Activated CD4-positive, alpha-beta T cell treated with anti-CD3 and anti-CD28 coated beads, Interleukin-2, amount 50 U/mL, for 4 hours (primary cell): ENCODE measurements around the gene CXXC5.

Experiments
- DNase-seq, 2 experiments: peaks; one replicate each; pipeline ENCODE4 v3.0.0-alpha.2; 2020

Gene CXXC5

DNA sequence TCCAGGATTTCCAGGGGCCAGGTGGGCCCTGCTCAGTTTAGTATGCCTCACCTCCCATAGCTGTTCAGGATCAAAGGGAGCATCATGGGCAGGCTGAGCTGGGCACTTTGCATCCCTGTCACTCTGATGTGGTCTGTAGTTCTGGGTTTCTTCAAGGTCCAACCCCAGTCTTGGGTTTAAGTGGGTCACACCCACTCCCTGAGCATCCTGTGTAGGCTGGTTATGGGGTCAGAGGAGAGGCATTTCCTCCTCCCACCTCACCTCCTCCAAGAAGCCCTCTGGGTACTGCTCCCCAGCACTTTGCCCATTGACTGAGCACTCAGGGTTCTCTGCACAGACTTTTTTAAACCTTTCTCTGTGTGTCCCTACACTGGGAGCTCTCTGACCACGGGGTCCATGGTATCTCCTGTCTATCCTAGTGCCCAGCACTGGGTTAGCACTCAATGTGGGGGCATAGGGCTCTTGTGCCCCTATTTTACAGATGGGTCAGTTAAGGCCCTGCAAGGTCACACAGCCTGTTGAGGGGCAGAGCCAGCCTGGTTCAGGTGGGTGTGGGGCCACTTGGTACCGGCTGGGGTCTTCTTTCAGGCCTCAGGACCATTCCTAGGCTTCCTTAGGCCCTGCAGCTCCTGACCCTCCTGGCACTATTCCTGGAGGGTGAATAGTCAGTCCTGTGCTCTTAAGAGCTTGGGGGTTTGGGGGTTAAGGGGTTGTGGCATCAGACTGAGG lies 19.0 kb downstream of the CXXC5 start:
- DNase-seq = no peak

DNA sequence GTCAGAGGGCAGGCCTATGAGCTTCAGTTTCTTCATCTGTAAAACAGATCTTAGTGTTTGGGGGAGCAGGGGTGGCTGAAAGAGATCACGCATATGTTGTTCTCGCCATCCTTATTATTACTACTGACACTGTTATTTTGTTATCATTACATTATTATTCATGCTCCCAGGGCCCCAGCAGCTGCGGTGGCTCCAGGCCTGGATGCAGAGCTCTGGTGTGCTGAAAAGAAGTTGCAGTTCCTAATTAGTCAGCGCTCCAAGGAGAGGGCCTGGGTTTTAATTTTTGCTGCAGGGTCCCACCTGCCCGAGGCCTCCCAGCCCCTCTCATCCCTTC lies 19.5 kb downstream of the CXXC5 start:
- DNase-seq = no peak

DNA sequence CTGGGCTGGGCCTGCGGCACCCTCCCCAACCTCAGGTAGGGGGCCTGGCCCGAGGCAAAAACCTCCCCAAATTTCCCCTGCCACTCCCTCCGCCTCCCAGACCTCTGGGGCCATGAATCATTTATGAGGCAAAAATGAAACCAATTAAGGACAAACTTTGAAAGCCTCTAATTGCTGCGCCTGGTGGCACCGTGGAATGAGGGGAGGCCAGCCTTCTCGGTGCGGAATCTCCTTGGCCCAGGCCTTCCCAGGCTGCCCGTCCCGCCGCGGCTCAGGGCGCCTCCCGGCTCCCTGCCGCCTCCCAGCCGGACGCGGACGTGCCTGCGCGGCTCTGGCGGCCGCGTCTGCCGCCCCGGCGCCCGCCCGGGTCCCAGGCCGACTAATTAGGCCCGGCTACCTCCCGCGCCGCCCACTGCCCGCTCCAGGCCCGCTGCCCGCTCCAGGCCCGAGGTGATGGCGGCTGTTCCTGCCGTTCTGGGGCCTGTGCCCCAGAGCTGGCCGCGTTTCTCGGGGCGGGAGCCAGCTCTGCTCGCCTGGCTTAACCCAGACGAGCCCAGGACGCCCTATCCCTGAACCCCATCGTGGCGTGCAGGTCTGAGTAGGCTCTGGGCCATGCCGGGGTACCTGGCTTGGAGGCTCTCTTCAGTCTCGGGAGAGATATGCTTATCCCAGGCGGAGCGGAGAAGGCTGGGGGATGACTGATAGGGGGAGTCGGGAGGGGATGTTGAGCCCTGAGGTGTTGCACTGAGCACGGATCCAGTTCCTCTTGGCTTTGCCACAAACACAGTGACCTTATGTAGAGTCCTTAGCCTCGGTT lies 20.1 kb downstream of the CXXC5 start:
- DNase-seq = peak; percentile 33 to 40

GRCh38 chr5:139668924-139669661 lies 20.9 kb downstream of the CXXC5 start:
- no peak for DNase-seq

- DNase-seq = no peak
Measured at GRCh38 chr5:139669662-139670368, 21.7 kb downstream of the CXXC5 start.

GRCh38 chr5:139670369-139671095 lies 22.4 kb downstream of the CXXC5 start:
- DNase-seq = no peak

GRCh38 chr5:139671096-139671841 lies 23.1 kb downstream of the CXXC5 start:
- DNase-seq = no peak

DNA sequence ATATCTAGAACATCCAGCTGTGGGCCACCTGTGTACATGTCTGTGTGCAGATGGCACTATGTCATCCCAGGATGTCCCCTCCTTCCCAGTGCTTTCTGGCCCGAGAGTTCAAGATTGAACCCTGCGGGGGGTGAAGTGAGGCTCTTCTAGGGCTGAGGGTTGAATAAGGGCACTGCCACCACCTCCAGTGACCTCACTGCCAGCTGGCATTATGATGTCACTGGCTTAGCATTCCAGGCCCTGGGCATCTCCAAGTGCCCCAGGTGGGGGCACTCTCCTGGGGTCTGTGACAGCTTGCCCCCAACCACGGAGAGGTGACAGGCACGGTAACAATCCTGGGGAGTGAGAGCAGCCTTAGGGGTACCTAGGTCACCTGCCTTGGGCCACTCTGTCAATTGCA lies 27.1 kb downstream of the CXXC5 start:
- DNase-seq = no peak

DNA sequence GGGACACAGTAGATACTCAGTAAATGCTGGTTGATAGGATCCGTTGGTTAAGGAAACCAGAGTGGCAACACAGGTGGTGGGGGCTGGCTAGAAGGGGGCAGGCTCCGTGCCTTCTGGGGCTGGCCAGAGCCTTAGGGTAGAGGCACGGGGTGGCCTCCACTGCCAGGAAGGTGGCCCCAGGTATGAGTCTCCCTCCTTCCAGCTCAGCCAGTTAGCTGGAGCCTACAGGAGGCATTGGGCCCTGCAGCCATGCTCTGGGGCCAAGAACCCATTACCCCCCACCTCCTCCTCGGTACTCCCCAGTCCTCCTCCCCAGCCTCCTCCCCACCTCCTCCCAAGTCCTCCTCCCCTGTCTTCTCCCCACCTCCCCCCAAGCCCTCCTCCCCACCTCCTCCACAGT lies 27.7 kb downstream of the CXXC5 start:
- DNase-seq = no peak

DNA sequence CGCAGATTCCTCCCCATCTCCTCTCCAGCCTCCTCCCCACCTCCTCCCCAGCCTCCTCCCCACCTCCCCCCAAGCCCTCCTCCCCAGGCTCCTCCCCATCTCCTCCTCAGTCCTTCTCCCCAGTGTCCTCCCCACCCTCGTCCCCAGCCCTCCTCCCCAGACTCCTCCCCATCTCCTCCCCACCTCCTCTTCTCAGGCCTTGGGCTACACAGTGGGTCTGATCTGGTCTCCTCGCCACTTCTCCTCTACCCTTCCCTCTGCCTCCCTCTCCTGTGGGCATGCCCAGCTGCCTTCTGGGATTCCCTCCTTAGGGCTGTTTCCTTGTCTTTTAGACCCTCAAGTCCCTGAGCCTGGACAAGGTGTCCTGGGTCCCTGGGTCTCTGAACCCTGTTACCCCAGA lies 28.3 kb downstream of the CXXC5 start:
- no peak for DNase-seq

- no peak for DNase-seq
Measured at GRCh38 chr5:139676951-139677735, 29.0 kb downstream of the CXXC5 start.

DNA sequence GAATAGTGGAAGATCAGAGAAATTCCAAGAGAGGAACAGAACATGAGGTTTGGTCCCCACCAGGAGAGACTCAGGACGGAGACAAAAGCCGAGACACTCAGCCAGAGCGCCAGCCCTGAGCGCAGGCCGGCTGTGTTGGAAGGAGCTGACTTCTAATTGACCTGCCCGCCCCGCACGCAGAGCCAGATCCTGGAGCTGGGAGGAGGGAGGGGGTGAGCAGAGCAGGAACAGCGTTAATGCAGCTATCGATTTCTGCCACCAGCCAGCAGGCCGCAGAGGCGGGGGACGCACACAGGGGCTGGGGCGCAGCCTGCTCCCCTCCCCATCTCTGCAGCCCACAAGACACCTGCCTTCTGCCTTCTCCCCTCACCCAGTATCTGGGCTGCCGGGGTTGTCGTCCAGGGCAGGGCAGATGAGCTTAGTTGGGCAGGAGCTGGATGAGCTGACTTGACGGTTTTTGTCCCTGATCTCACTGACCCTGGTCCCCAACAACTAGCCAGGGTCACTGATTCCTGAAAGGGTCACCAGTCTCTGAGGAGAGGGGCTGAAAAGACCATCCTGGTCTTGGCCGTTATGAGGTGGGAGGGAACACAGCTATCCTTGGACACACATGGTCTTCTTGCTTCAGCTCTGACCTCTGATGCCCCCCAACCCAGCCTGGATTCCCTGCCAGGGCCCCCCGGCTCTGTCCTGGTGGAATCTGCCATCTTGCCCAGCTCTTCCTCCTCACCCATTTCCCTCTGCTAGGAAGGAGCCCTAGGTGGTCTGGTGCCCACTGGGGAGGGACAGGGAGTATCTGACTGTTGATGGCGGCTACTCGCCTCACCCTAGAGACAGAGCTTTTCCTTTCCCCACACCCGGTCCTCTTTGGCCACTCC lies 29.8 kb downstream of the CXXC5 start:
- no peak for DNase-seq

DNA sequence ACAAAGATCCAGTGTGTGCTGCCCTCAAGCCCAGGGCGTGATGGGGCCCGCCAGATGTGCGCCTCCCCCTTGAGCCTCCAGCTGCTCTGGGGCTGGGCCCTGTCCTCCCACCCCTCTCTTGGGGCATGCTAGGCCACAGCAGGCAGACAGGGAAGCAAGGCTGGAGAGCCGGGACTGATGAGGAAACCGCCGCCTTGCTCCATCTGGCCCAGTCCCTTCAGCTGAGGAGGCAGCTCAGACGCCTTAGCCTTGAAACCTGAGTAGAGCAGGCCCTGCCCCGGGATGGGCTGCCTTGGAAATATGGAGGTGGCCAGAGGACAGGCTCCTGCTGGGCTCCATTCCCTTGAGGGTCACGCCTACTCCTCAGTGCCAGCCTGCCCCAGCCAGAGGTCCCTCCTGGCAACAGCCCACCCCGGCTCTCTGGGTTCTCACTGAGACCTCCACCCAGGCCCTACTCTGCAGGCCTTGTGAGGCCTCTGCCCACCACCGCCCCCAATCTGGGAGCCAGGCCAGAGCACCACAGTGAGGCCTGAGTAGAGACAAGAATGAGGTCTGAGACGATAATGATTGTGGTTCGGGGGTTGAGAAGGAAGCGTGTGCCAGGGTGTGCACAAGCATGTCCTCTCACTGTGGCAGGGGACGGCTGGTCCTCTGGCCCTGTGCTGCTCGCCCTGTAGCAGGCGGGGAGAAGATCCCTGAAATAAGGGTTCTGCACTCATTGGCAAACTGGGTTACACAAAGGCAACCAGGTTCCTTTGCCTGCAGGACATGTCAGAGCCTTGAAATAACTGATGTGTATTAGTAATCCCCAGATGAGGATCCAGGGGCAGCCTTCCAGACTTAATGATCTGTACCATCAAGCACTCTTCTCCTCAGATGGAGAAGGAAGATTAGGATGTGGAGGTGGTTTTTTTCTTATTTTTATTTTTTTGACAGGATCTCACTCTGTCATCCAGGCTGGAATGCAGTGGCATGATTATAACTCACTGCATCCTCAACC lies 30.9 kb downstream of the CXXC5 start:
- DNase-seq = no peak

DNA sequence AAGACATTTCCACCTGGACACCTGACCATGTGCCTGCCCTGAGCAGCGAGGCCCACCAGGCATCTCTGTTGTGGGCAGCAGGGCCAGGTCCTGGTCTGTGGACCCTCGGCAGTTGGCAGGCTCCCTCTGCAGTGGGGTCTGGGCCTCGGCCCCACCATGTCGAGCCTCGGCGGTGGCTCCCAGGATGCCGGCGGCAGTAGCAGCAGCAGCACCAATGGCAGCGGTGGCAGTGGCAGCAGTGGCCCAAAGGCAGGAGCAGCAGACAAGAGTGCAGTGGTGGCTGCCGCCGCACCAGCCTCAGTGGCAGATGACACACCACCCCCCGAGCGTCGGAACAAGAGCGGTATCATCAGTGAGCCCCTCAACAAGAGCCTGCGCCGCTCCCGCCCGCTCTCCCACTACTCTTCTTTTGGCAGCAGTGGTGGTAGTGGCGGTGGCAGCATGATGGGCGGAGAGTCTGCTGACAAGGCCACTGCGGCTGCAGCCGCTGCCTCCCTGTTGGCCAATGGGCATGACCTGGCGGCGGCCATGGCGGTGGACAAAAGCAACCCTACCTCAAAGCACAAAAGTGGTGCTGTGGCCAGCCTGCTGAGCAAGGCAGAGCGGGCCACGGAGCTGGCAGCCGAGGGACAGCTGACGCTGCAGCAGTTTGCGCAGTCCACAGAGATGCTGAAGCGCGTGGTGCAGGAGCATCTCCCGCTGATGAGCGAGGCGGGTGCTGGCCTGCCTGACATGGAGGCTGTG lies 32.4 kb downstream of the CXXC5 start:
- DNase-seq = no peak

DNA sequence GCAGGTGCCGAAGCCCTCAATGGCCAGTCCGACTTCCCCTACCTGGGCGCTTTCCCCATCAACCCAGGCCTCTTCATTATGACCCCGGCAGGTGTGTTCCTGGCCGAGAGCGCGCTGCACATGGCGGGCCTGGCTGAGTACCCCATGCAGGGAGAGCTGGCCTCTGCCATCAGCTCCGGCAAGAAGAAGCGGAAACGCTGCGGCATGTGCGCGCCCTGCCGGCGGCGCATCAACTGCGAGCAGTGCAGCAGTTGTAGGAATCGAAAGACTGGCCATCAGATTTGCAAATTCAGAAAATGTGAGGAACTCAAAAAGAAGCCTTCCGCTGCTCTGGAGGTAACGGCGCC lies 32.9 kb downstream of the CXXC5 start:
- no peak for DNase-seq

GRCh38 chr5:139681466-139681865 lies 33.3 kb downstream of the CXXC5 start:
- DNase-seq = no peak

DNA sequence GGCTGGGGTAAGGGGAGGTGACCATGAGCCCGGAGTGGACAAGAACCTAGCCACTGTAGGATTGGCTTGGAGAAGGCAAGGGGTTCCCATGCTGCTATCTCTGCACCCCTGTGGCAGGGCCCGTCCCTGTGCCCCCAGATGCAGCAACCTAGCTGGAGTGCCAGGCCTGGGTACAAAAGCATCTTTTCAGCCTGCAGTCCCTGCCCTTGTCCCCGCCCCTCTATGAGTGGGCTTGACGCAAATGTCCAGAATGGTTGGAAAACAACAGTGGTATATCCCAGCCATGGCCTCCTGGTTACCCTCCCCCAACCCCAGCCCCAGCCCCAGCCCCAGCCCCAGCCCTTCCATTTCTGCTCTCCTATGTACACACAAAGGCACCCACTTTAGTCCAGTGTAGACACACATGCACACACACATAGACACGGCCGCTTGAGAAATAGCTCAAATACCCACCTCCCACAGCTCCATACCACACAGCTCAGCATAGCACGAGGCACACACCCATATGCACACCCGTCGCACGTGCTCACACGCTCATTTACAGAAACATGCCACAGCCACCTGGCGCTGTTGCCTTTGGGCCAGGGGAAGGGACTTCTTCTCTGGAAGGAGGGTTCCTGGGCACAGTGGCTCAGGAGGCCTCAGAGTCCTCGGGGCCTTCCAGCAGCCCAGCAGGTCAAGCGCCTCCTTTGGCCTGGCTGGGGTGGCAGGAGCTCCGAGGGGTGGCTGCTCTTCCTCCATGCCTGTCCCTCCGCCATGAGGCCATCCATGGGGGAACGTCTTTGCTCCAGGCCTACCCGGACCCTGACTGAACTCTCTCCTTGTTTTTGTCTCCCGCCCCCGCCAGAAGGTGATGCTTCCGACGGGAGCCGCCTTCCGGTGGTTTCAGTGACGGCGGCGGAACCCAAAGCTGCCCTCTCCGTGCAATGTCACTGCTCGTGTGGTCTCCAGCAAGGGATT lies 34.1 kb downstream of the CXXC5 start:
- DNase-seq = no peak
